H9 (cell line): ENCODE measurements around the gene ATXN10. TPM values are rescaled to one million over a fixed set of nuclear protein-coding genes. Genes with fewer than 3 reads are reported as not detected.

Source experiments
- DNase-seq: peaks from one replicate; pipeline ENCODE4 v3.0.0-alpha.2; 2017
- H2AFZ ChIP-seq: one replicate; pipeline ENCODE4 v1.6.1; 2013; ENCODE audit warnings: mild to moderate bottlenecking, low read length, control low read depth, moderate library complexity
- H2AK5ac ChIP-seq: 2 replicates; pipeline ENCODE4 v1.6.1; 2013; ENCODE audit warnings: low read length, control low read depth, mixed read lengths; ENCODE audit not compliant: insufficient read length
- H2BK120ac ChIP-seq: one replicate; pipeline ENCODE4 v1.6.1; 2013; ENCODE audit warnings: low read depth, mild to moderate bottlenecking, low read length, control low read depth, inconsistent platforms; ENCODE audit not compliant: poor library complexity, severe bottlenecking
- H2BK12ac ChIP-seq: 2 replicates; pipeline ENCODE4 v1.6.1; 2013; ENCODE audit warnings: low read length, control low read depth, mixed read lengths, low read depth; ENCODE audit not compliant: insufficient read length
- H2BK15ac ChIP-seq: 2 replicates; pipeline ENCODE4 v1.6.1; 2013; ENCODE audit warnings: low read depth, low read length, control low read depth
- H2BK20ac ChIP-seq: one replicate; pipeline ENCODE4 v1.6.1; 2013; ENCODE audit warnings: low read depth, mild to moderate bottlenecking, low read length, control low read depth, inconsistent platforms; ENCODE audit not compliant: poor library complexity, severe bottlenecking
- H2BK5ac ChIP-seq: 2 replicates; pipeline ENCODE4 v1.6.1; 2013; ENCODE audit warnings: low read length, control low read depth, mixed read lengths; ENCODE audit not compliant: insufficient read length
- H3K14ac ChIP-seq: 2 replicates; pipeline ENCODE4 v1.6.1; 2013; ENCODE audit warnings: low read length, control low read depth; ENCODE audit not compliant: insufficient read depth
- H3K18ac ChIP-seq: 2 replicates; pipeline ENCODE4 v1.6.1; 2013; ENCODE audit warnings: low read depth, mild to moderate bottlenecking, mixed read lengths, low read length, control low read depth; ENCODE audit not compliant: insufficient read length
- H3K23ac ChIP-seq: 2 replicates; pipeline ENCODE4 v1.6.1; 2013; ENCODE audit warnings: low read length, control low read depth, mixed read lengths, low read depth; ENCODE audit not compliant: insufficient read length
- H3K23me2 ChIP-seq: 2 replicates; pipeline ENCODE4 v1.6.1; 2013; ENCODE audit warnings: low read depth, mild to moderate bottlenecking, mixed read lengths, low read length, control low read depth; ENCODE audit not compliant: insufficient read length, poor library complexity, severe bottlenecking
- H3K27ac ChIP-seq: 2 replicates; pipeline ENCODE4 v1.5.1; 2013; ENCODE audit warnings: low read length, control low read depth, mixed read lengths, low read depth; ENCODE audit not compliant: insufficient read length
- H3K27me3 ChIP-seq: 2 replicates; pipeline ENCODE4 v1.6.1; 2013; ENCODE audit warnings: low read length, control low read depth, inconsistent platforms; ENCODE audit not compliant: insufficient read depth
- H3K4ac ChIP-seq: 2 replicates; pipeline ENCODE4 v1.6.1; 2013; ENCODE audit warnings: low read depth, mild to moderate bottlenecking, control low read depth, inconsistent platforms, low read length, moderate library complexity
- H3K4me1 ChIP-seq: 2 replicates; pipeline ENCODE4 v1.6.1; 2013; ENCODE audit warnings: low read length, control low read depth, inconsistent platforms; ENCODE audit not compliant: insufficient read depth
- H3K4me2 ChIP-seq: 2 replicates; pipeline ENCODE4 v1.6.1; 2013; ENCODE audit warnings: low read length, control low read depth, mixed read lengths; ENCODE audit not compliant: insufficient read length, insufficient read depth
- H3K56ac ChIP-seq: 2 replicates; pipeline ENCODE4 v1.6.1; 2013; ENCODE audit warnings: low read depth, mild to moderate bottlenecking, mixed read lengths, low read length, control low read depth; ENCODE audit not compliant: insufficient read length
- H3K79me1 ChIP-seq: 2 replicates; pipeline ENCODE4 v1.6.1; 2013; ENCODE audit warnings: low read depth, mild to moderate bottlenecking, moderate library complexity, low read length, control low read depth, inconsistent platforms; ENCODE audit not compliant: insufficient read depth, poor library complexity, severe bottlenecking
- H3K79me2 ChIP-seq: 2 replicates; pipeline ENCODE4 v1.6.1; 2013; ENCODE audit warnings: low read length, control low read depth, inconsistent platforms; ENCODE audit not compliant: insufficient read depth
- H3K9ac ChIP-seq: 2 replicates; pipeline ENCODE4 v1.6.1; 2013; ENCODE audit warnings: low read length, control low read depth, mixed read lengths; ENCODE audit not compliant: insufficient read length; ENCODE audit errors: extremely low read depth
- H3K9me3 ChIP-seq: one replicate; pipeline ENCODE4 v1.6.1; 2013; ENCODE audit warnings: low read depth, low read length, inconsistent platforms; ENCODE audit not compliant: control insufficient read depth
- H3T11ph ChIP-seq: one replicate; pipeline ENCODE4 v1.6.1; 2013; ENCODE audit warnings: mild to moderate bottlenecking, low read length, control low read depth, inconsistent platforms
- H4K20me1 ChIP-seq: one replicate; pipeline ENCODE4 v1.6.1; 2013; ENCODE audit not compliant: control insufficient read depth, insufficient read length, insufficient read depth
- H4K5ac ChIP-seq: 2 replicates; pipeline ENCODE4 v1.6.1; 2013; ENCODE audit warnings: low read depth, mild to moderate bottlenecking, mixed read lengths, low read length, control low read depth; ENCODE audit not compliant: insufficient read length
- H4K8ac ChIP-seq: replicated peaks from 2 replicates; pipeline ENCODE4 v1.6.1; 2013; ENCODE audit warnings: low read length, control low read depth, mixed read lengths, low read depth; ENCODE audit not compliant: insufficient read length
- H4K91ac ChIP-seq: 2 replicates; pipeline ENCODE4 v1.6.1; 2013; ENCODE audit warnings: low read depth, mild to moderate bottlenecking, moderate library complexity, mixed read lengths, low read length, control low read depth; ENCODE audit not compliant: insufficient read length
- H3K27ac Mint-ChIP-seq, 3 experiments: 2 replicates in 2 of 3; 3 replicates in 1 of 3; pipeline ENCODE4 v1.8.0; 2020 to 2021; ENCODE audit warnings: mixed read lengths in 3 of 3, mild to moderate bottlenecking in 1 of 3, moderate library complexity in 1 of 3
- H3K27me3 Mint-ChIP-seq: 2 replicates; pipeline ENCODE4 v1.8.0; 2021; ENCODE audit warnings: low read depth, mild to moderate bottlenecking, moderate library complexity, mixed read lengths
- H3K36me3 Mint-ChIP-seq, 3 experiments: 2 replicates in 2 of 3; 3 replicates in 1 of 3; pipeline ENCODE4 v1.8.0; 2020 to 2021; ENCODE audit warnings: low read depth in 3 of 3, mixed read lengths in 3 of 3; ENCODE audit not compliant: insufficient read depth in 1 of 3
- H3K4me1 Mint-ChIP-seq, 2 experiments: 2 replicates each; pipeline ENCODE4 v1.8.0; 2020; ENCODE audit warnings: mixed read lengths in 2 of 2
- H3K4me3 Mint-ChIP-seq, 2 experiments: 2 replicates in 1 of 2; 3 replicates in 1 of 2; pipeline ENCODE4 v1.8.0; 2020 to 2021; ENCODE audit warnings: mild to moderate bottlenecking in 2 of 2, mixed read lengths in 2 of 2, moderate library complexity in 1 of 2
- H3K9me3 Mint-ChIP-seq, 2 experiments: 2 replicates in 1 of 2; 3 replicates in 1 of 2; pipeline ENCODE4 v1.8.0; 2020; ENCODE audit warnings: mild to moderate bottlenecking in 2 of 2, mixed read lengths in 2 of 2, moderate library complexity in 1 of 2
- CTCF ChIP-seq: fragments of 200-600 bp; sonication (generic); conservative IDR thresholded peaks from 3 replicates; pipeline ENCODE4 v1.8.0; 2021; ENCODE audit warnings: antibody characterized with exemption, mild to moderate bottlenecking
- WGBS: extraction: QIAGEN DNeasy Blood & Tissue Kit; methylation state at CpG from one replicate; pipeline ENCODE4 v1.1.7; 2013; ENCODE audit warnings: missing lambda C conversion rate, low lambda C conversion rate, mixed read lengths; ENCODE audit not compliant: insufficient read length; ENCODE audit errors: extremely low coverage; 5-methylcytosine and 5-hydroxymethylcytosine counted together
- total RNA-seq: library from RNA; stranded (reverse); gene quantifications from 2 replicates; pipeline ENCODE4 v1.2.1, GENCODE V29; 2021

Gene ATXN10
- total RNA-seq, 1 experiment from 2014 or later, result 210 TPM

- peaks cover 40% of the 10 kb centered on the region; the same call in 1 of the 2 replicates for H3K27me3 ChIP-seq
- no peak overlapping the region for H3T11ph ChIP-seq
- no peak overlapping the region for H2BK15ac ChIP-seq
- H3K9me3 ChIP-seq, result no peaks in the 10 kb centered on the region
- H4K8ac ChIP-seq, result no peak overlapping the region
- H3K4me3 Mint-ChIP-seq, result peak overlapping the region; percentile 29 to 60; a peak in 3 of 5 replicates
- H3K4me1 Mint-ChIP-seq, result peaks cover 16 to 26% of the 10 kb centered on the region in 2 experiments
- H3K4me1 ChIP-seq, result no peaks in the 10 kb centered on the region
- H2AFZ ChIP-seq, result no peak overlapping the region
- H3K36me3 Mint-ChIP-seq, result no peaks in the 10 kb centered on the region
- H2AK5ac ChIP-seq, result no peak overlapping the region
- WGBS, result no CpG with 5 or more reads among the region's 24 CpGs
- no peak overlapping the region for H3K56ac ChIP-seq
- H3K18ac ChIP-seq, result no peak overlapping the region
- no peak overlapping the region for H3K4me2 ChIP-seq
- TF ChIP-seq CTCF, result peak; percentile 43
- H3K14ac ChIP-seq, result no peak overlapping the region
- no peak overlapping the region for H2BK20ac ChIP-seq
- no peak overlapping the region for H3K4ac ChIP-seq
- no peak overlapping the region for H3K27ac ChIP-seq
- H3K79me2 ChIP-seq, result no peaks in the 10 kb centered on the region
- no peak overlapping the region for H3K23ac ChIP-seq
- H4K5ac ChIP-seq, result no peak overlapping the region
- no peak overlapping the region for H3K27ac Mint-ChIP-seq
- H4K20me1 ChIP-seq, result no peaks in the 10 kb centered on the region
- no peak overlapping the region for H2BK120ac ChIP-seq
- peak; percentile 38 for DNase-seq
- no peaks in the 10 kb centered on the region for H3K23me2 ChIP-seq
- peaks cover 86% of the 10 kb centered on the region for H3K27me3 Mint-ChIP-seq
- H3K9me3 Mint-ChIP-seq, result no peaks in the 10 kb centered on the region; a peak in 1 of 5 replicates
- H2BK12ac ChIP-seq, result no peak overlapping the region
- no peak overlapping the region for H2BK5ac ChIP-seq
- no peak overlapping the region for H3K9ac ChIP-seq
- no peaks in the 10 kb centered on the region for H3K79me1 ChIP-seq
- no peak overlapping the region for H4K91ac ChIP-seq
Measured at GRCh38 chr22:45865561-45866125, 194.0 kb downstream of the ATXN10 start.
